HG02870 (cell line): ENCODE results near the gene GAS7.
"Not testable (repeated sequence)": the region's sequence is repeated elsewhere in the genome, so short reads cannot be mapped to it uniquely, and the experiment has no call there.

Source experiments
- ATAC-seq: cut with Tn5 transposase; IDR thresholded peaks from one replicate; pipeline ENCODE4 v1.9.1; 2021; ENCODE audit warnings: mild to moderate bottlenecking, moderate library complexity; ENCODE audit not compliant: unreplicated experiment

GAS7 gene

DNA sequence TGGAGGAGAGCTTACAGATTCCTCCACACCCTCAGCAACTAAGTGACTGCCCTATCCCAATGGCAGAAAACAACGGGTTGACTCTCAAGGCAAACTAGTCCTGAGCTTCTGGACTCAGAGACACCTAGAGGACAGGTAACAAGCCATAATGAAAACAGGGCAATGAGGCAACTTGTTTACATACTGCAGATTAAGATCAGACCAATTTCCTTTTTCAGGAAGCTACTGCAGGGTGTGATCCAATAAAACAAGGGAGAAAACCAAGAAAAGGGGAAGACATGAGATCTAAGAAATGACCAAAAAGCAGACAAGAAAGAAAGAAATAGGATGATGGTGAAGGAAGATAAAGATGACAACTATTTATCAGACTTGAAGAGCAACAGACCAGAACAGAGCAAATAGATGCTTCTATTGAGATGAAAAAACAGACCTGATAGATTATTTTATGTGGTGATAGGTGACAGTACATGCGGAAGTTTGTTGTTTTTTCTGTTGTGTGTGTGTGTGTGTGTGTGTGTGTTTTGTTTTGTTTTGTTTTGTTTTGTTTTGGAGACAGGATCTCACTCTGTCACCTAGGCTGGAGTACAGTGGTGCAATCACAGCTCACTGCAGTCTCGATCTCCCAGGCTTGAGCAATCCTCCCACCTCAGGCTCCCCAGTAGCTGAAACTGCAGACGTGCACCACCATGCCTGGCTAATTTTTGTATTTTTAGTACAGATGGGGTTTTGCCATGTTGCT lies 120.7 kb downstream of the GAS7 start:
- no peak for ATAC-seq

- no peak for ATAC-seq
These were observed 122.5 kb downstream of the GAS7 start for GRCh38 chr17:10075919-10076318.

DNA sequence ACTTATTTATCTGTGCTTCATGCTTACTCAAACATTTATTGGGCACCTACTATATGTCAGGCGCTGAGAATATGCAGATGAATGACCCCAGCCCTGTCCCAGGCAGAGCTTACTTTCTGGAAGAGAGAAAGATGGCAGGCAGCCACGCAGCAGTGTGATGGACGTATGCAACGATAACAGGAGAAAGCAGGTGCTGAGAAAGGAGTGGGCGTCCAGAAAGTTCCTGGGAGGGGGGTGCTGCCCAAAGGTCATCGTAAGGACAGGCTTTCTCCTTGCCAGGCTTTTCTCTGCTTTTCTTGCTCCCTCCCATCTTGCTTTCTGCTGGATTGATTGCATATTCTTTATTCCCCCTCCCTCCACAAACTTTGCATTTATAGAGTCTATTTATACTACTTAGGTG lies 124.5 kb downstream of the GAS7 start:
- ATAC-seq = no peak

DNA sequence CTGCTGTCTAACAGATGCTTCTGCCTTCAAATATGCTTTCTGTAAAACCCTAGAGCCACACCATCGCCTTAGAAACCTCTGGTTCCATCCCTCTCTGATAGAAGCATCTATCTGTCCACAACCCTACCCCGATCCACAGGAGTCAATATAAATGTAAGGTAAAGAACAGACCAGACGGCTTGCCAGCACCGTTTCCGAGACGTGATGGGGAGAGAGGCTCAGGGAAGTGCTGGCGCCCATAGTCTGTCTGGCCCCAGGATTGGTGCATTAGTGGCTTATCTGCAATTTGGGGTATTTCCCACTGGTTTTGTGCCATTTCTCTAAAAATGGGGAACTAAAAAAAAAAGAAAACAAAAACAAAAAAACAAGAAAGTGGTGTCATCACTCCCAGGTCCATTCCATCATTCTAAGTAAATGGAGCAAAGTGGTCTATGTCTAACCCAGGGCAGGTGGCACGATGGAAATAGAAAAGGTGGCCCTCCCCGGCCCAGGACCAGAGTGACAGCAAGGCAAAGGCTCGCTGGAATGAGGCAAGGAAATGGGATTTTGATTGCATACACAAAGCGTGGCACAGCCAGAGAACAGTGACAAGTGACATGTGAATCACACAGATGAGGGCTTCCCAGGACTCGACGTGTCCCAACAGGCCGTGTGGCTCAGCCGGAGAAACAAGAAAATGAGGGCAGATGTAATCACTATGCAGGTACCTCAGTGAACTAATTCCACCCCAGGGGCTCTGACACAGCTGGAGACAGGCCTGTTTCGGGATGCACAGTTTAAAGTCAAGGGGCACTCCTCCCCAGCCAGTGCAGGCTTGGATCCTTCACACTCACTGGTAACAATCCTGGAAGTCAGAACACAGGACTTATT lies 125.6 kb downstream of the GAS7 start:
- ATAC-seq = no peak

DNA sequence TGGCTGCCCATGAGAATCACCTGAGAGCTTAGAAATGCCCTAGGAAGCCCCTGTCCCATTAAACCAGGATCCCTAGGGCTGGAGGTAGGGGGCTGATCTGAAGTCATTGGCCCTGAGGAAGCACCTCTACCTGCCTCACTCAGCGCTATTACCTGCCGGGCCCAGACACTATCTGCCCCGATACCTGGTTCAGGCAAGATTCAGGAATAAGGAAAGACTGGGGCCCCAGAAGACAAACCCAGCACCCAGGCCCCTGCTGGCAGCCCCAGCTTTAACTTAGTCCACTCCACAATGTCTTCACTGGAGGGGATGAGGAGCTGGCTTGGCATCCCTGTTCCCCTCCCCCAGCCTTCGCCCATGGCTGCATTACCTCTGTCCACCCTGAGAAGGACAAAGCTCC lies 126.3 kb downstream of the GAS7 start:
- ATAC-seq = no peak

- ATAC-seq = no peak
These were observed 127.3 kb downstream of the GAS7 start for GRCh38 chr17:10071141-10071540.

- ATAC-seq = no peak
These were observed 127.7 kb downstream of the GAS7 start for GRCh38 chr17:10070690-10071089.

- ATAC-seq = no peak
These were observed 129.1 kb downstream of the GAS7 start for GRCh38 chr17:10069301-10069700.

- no peak for ATAC-seq
These were observed 130.8 kb downstream of the GAS7 start for GRCh38 chr17:10067446-10068143.

GRCh38 chr17:10064536-10064935 lies 133.9 kb downstream of the GAS7 start:
- ATAC-seq = no peak

- ATAC-seq = no peak
These were observed 134.6 kb downstream of the GAS7 start for GRCh38 chr17:10063730-10064241.

DNA sequence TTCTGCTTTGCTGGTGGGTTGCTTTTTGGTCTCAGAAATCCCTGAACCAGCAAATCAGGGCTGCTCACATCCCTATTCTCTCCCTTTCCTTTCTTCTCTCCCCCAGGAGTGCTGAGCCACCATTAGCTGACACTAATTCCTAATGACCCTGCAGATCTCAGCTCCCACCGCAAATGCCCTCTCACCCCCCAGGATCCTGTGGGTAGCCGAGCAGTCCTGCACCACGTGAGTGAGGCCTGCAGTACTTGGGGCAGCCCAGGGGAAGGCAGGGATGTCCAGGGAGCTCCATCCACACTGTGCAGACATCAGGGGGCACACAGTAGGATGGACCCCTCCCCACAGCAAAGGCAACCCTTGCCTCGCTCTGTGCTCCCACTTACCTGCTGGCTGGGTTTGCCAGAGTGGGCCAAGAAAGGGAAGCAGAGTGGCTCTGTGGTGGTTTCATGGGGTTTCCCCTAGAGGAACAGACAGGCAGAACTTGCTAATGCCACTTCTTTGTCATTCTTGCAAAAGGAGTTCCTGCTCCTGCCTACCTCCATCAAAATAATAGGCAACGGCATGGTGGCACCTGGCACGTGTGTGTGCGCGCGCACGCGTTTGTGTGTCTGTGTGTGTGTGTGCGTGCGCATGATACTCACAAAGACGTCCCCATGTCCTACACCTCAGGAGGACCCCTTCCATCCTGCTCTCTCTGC lies 135.6 kb downstream of the GAS7 start:
- ATAC-seq = no peak

GRCh38 chr17:10061111-10061845 lies 137.1 kb downstream of the GAS7 start:
- no peak for ATAC-seq

DNA sequence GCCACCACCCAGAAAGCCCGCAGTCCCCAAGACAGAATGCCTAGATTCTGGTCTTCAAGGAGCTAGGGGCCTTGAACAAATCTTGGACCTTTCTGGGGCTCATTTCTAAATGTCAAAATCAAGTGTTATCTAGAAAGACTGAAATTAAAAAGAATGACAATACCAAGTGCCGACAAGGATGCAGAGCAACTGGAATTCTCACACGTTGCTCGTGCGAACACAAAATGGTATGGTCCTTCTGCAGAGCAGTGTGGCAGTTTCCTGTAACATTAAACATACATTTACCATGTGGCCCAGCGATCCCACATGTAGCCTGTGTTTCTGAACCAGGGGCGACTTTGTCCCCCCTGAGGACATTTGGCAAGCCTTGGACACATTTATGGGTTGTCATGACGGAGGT lies 137.9 kb downstream of the GAS7 start:
- no peak for ATAC-seq

DNA sequence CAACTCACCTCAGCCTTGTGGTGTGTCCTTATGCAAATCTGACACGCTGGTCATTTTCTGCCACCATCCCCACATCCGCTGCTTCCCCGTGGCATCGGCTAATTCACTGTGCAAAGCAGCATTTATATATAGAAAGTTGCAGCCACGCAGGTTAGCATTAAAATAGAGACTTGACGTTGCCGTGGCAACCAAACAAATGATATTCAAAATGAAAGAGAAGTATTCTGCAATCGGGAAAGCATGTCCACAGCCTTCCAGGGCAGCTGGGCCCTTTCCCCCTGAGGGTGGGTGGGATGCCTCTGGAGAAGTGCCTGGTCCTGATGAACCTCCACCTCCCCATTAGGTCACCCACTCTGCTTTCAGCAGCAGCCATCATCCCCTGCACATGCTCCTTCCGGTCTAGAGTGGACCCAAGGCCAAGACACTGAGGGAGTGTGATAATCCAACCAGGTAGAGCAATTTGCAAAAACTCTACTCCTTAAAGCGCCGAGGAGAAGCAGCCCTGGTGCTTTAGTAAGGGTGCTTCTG lies 138.7 kb downstream of the GAS7 start:
- peak; percentile 77 for ATAC-seq

GRCh38 chr17:10058921-10059683 lies 139.3 kb downstream of the GAS7 start:
- no peak for ATAC-seq

DNA sequence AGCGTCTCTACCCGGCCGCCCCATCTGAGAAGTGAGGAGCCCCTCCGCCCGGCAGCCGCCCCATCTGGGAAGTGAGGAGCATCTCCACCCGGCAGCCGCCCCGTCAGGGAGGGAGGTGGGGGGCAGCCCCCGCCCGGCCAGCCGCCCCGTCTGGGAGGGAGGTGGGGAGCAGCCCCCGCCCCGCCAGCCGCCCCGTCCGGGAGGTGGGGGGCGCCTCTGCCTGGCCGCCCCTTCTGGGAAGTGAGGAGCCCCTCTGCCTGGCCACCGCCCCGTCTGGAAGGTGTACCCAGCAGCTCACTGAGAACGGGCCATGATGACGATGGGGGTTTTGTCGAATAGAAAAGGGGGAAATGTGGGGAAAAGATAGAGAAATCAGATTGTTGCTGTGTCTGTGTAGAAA lies 140.9 kb downstream of the GAS7 start:
- ATAC-seq = not testable (repeated sequence)

GRCh38 chr17:10055262-10055975 lies 143.0 kb downstream of the GAS7 start:
- no peak for ATAC-seq
